Activated gamma-delta T cell (primary cell): Measurements from ENCODE around the gene MPG.

Experiments
- DNase-seq: peaks from one replicate; lab custom pipeline; 2025; lab: John Stamatoyannopoulos, UW

The MPG gene

GRCh38 chr16:50769-51591 is 27.0 kb upstream of the MPG start:
- DNase-seq, result no peak

GRCh38 chr16:53346-54236 is 24.4 kb upstream of the MPG start, which contains the start of the genes POLR3K and SNRNP25:
TSS of gene POLR3K (minus strand) at chr16:53608. CDS start at chr16:53586, 22 bp downstream.
TSS of gene SNRNP25 (plus strand) at chr16:53828. CDS start at chr16:54017, 189 bp downstream.
- DNase-seq, result peak; percentile 98

GRCh38 chr16:54237-54581 is 23.8 kb upstream of the MPG start:
- no peak for DNase-seq

DNA sequence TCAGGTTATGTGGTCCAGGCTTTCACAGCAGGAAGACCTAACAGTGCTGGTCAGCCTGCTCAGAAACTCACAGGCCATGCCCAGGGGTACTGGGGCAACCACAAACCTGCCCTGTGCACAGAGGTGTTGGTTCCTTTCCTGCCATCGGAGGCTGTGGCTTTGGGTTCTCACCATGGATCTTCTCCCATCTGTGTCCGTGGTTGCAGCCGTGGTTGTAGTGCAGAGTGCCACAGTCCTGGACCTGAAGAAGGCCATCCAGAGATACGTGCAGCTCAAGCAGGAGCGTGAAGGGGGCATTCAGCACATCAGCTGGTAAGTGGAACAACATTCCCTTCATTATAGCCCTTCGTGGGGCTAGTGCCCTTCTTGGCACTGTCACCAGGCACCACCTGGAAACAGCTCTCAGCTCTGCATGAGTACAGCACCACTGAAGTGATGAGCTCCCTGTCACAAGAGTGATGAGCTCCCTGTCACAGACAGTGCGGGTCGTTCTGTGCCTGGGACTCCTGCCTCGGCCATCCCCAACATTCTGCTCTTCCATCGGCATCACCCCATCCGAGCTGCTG is 22.4 kb upstream of the MPG start:
- no peak for DNase-seq

DNA sequence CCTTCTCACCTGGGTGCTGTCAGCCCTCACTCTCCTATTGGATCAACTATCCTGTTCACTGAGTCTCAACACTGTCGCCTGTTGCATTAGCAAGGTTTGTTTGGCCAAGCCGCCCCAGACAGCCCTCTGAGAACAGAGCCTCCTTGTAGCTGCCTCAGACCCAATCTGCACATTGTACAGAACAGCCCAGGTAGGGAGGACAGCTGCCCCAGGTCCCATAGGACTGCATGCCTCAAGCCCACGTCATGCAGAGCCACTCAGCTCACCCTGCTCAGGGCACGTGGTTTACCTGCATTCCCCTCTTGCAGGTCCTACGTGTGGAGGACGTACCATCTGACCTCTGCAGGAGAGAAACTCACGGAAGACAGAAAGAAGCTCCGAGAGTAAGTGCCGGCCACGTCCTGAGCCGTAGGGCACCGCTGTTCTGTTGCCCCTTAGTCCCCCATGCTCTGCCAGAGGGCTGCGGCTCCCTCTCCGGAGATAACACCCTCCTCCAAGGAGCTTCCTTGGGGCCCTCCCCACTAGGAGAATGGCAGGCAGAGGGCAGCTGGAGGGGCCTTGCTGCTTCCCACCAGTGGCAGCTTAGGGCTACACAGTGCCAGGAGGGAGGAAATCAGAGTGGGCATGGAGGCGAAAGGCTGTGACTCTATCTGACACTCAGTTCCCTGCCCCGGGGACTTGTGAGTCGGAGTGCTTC is 21.6 kb upstream of the MPG start:
- no peak for DNase-seq

- DNase-seq, result no peak
Measured at GRCh38 chr16:57711-58110, 20.3 kb upstream of the MPG start.

DNA sequence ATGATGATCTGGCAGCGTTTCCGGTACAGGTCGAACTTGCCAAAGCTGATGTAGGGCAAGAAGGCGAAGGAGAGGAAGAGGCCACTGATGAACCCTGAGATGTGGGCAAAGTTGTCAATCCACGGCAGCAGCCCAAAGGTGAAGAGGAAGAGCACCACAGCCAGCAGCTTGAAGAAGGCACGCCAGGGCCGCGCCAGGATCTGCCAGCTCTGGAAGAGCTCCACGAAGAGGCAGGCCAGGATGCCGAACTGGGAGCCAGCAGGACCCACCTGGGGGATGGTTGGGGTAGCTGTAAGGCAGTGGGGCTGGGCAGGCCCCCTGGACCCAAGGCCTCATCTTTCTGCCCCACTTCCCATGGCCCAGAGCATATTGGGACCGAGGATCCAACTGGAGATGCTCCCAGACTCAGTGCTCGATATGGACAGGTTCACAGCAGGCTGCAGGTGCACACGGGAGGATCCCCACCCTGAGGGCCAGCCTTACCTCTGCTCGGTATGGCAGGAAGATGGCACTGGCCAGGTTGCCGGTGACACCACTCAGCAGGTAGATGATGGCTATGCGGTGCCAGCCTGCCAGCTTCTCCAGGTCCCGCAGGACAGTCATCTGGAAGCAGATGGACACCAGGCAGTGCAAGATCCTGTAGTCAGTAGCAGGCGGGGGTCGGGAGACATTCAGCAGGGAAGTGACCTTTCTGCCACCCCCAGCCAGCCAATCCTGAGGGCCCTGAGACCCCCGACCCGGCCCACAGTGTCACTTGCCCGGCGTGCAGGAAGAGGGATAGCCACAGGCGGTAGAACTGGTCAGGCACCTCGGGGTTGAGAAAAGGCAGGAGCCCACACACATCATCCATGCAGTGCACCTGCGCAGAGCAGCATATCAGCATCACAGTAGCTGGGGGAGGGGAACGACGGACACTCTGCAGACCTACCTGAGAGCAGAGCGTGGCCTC is 19.3 kb upstream of the MPG start:
- no peak for DNase-seq

DNA sequence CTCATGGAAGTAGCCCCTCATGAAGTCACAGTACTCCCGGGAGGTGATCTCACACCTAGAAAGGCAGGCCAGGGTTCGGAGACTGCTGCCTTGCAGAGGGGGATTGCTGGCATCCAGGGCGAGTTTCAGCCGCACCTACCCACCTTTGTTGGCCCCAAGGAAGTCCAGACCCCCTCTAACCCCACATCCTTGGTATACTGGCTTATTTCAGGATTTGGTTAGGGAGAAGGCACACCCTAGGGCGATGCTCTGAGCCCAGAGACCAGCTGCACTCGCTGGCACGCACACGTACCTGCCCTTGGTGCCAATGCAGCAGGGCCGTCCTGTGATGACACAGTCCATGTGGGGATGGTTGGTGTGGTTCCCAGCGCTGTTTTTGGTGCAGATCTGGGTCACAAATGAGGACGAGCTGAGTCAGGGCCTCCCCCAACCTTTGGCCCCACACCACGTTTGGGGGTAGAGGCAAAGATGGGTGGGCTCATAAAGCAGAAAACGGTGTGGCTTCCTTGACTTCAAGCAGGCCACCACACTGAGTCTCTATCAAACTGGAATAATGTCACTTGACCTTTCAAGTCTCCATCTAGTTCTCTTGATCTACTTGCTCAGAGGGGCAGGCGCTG is 18.5 kb upstream of the MPG start:
- no peak for DNase-seq

GRCh38 chr16:60166-60565 is 17.9 kb upstream of the MPG start:
- no peak for DNase-seq

DNA sequence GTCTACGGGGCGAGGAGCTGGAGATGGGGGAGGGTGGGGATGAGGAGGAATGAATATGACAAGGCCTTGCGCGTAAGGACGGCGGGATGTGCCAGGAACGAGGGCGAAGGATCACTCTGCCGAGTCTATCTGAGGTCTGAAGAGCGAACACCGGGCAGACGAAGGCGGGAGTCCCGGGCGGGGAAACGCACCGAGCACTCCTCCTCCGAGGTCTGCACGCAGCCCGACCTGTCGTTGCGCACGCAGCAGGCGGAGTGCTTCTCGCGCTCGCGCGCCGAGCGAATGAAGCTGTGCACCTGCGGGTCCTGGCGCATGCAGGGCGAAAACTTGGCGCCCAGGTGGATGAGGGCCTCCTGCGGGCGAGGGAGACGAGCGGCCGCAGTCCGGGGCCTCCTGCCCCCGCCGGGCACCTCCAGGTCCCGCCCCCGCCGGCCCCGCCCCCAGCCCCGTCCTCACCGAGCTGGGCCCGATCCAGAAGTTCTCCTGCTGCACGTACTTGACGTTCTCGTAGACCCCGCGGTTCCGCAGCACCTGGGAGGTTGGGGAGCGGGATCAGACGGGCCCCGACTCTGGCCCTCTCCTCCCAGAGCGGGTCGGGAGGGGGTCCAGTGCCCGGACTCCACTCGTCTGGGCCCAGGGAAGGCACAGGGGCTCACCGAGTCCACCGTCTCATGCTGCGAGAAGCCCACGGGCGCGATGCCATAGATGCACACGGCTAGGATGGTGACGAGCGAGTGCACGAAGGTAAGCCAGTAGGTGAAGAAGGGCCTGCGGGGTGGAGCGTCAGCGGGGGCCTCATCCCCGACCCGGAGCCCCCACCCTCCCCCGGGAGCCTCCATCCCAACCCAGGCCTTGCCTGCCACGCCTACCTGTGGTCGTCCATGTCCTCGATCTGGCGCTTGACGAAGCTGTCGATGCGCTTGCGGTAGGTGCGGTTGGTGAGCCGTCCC is 16.8 kb upstream of the MPG start:
- DNase-seq, result no peak

DNA sequence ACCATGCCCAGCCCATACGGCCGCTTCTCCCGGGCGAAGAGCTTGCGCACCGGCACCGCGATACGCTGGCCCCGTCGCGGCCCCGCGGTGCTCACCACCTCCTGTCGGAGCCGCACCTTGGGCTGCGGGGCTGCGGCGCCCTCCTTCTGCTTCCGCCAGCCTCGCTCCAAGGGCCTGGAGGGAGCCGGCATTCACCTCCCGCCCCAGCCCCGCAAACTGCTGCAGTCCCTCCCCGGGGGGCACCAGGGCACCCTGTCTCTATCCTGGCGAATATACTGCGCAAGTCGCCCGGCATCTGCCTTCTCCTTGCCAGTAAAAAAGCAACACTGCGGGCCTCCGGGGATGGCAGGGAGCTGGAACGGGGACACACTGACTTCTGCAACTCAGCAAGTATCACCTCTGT is 16.1 kb upstream of the MPG start:
- no peak for DNase-seq

GRCh38 chr16:62283-62967 is 15.6 kb upstream of the MPG start:
- DNase-seq, result no peak

GRCh38 chr16:62968-63391 is 15.0 kb upstream of the MPG start:
- no peak for DNase-seq

DNA sequence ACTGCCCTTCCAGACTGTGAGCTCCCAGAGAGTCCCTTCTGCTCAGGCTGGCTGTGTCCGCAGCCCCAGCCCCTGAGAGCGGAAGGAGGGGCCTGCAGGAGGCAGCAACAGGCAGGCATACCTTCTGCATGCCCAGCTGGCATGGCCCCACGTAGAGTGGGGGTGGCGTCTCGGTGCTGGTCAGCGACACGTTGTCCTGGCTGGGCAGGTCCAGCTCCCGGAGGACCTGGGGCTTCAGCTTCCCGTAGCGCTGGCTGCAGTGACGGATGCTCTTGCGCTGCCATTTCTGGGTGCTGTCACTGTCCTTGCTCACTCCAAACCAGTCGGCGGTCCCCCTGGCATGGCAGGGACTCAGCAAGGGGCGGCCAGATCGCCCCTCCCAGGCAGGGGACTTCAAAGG is 14.6 kb upstream of the MPG start:
- DNase-seq, result no peak

GRCh38 chr16:63998-64913 is 13.8 kb upstream of the MPG start:
- DNase-seq, result no peak

DNA sequence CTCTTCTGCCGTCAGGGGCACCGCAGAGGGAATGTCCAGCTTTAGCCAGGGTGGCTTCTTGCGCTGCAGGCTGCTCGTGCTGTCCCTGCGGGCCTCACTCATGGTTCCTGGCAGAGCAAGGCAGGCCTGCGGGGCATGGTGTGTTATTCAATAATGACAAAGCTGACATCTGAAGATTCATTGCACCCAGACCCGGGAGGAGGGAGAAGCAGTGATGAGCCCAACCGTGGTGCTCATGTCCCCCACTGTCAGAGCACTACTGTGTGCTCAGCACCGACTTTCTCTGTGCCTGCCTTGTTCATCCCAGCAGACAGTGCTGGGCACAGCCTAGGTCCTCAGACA is 13.1 kb upstream of the MPG start:
- no peak for DNase-seq

DNA sequence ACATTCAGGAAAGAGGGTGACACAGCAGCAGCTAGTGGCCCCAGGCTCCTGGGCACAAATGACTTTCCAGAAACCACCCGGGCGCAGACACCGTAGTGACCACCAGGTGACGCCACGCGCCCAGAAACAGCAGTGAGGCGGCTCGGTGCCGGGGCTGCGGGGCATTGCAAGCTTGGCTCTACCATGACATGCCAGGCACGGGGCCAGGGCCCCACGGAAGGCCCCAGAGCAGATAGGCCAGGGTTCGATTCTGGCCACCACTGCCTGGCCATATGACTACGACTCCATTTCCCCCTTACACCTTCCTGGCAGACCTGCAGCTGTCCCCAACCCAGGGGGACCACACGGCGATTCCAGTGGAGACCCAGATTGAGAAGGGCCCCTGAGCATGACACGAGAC is 12.3 kb upstream of the MPG start:
- DNase-seq, result peak; percentile 62
